ENCODE data around the gene SLC2A11.

Gene SLC2A11

DNA sequence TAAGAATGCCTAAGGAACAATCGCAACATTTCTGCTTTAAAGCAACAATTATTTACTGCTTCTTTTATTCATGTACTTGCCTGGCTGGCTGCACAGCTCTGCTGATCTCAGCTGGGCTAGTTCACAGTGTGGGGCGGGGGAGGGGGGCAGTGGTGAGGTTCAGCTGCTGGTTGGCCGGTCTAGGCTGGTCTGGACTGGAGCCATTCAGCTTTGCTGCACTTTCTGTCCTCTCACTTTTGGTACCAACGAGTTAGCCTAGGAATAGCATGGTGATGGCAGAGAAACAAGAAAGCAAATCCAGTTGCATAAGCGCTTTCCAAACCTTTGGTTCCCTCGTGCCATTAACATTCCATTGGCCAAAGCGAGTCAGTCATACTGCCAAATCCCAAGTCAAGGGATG lies 20.5 kb downstream of the SLC2A11 start:
- DNase-seq (ENCODE audit: low read depth) = no peak
- H3K4me3 ChIP-seq (ENCODE audit: low read depth, low read length) = no peak overlapping the region
- TF ChIP-seq, protein P1, sequence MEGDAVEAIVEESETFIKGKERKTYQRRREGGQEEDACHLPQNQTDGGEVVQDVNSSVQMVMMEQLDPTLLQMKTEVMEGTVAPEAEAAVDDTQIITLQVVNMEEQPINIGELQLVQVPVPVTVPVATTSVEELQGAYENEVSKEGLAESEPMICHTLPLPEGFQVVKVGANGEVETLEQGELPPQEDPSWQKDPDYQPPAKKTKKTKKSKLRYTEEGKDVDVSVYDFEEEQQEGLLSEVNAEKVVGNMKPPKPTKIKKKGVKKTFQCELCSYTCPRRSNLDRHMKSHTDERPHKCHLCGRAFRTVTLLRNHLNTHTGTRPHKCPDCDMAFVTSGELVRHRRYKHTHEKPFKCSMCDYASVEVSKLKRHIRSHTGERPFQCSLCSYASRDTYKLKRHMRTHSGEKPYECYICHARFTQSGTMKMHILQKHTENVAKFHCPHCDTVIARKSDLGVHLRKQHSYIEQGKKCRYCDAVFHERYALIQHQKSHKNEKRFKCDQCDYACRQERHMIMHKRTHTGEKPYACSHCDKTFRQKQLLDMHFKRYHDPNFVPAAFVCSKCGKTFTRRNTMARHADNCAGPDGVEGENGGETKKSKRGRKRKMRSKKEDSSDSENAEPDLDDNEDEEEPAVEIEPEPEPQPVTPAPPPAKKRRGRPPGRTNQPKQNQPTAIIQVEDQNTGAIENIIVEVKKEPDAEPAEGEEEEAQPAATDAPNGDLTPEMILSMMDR (conservative IDR thresholded peaks at IDR 0.05; ENCODE audit: low read depth, low read length) = no peak

- TF ChIP-seq, protein P1 (conservative IDR thresholded peaks at IDR 0.05; ENCODE audit: low read depth, low read length) = no peak
- DNase-seq (ENCODE audit: low read depth) = no peak
- no peak overlapping the region for H3K4me3 ChIP-seq (ENCODE audit: low read depth, low read length)
Observed at GRCh38 chr22:23882370-23882769, 24.7 kb downstream of the SLC2A11 start.

DNA sequence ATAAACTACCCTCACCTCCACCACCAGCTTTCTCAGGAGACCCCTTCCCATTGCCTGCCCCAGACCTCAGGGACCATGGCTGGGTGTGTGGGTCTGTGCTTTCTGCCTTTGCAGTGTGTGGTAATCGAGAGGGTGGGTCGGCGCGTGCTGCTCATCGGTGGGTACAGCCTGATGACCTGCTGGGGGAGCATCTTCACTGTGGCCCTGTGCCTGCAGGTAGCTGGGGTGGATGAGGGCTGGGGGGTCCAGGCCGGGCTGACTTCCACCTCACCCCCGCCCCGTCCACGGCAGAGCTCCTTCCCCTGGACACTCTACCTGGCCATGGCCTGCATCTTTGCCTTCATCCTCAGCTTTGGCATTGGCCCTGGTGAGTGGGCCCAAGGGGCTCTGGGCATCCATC lies 26.0 kb downstream of the SLC2A11 start:
- no peak overlapping the region for H3K4me3 ChIP-seq (ENCODE audit: low read depth, low read length)
- TF ChIP-seq, protein P1 (conservative IDR thresholded peaks at IDR 0.05; ENCODE audit: low read depth, low read length) = no peak
- no peak for DNase-seq (ENCODE audit: low read depth)

GRCh38 chr22:23884140-23884539 lies 26.5 kb downstream of the SLC2A11 start:
- TF ChIP-seq, protein P1 (conservative IDR thresholded peaks at IDR 0.05; ENCODE audit: low read depth, low read length) = no peak
- DNase-seq (ENCODE audit: low read depth) = no peak
- no peak overlapping the region for H3K4me3 ChIP-seq (ENCODE audit: low read depth, low read length)

- TF ChIP-seq, protein P1 (conservative IDR thresholded peaks at IDR 0.05; ENCODE audit: low read depth, low read length) = peak; percentile 49
- peak; percentile 49 for DNase-seq (ENCODE audit: low read depth)
- no peak overlapping the region for H3K4me3 ChIP-seq (ENCODE audit: low read depth, low read length)
Observed at GRCh38 chr22:23888615-23889401, 31.1 kb downstream of the SLC2A11 start.

- TF ChIP-seq, protein P1 (conservative IDR thresholded peaks at IDR 0.05; ENCODE audit: low read depth, low read length) = no peak
- no peak for DNase-seq (ENCODE audit: low read depth)
- H3K4me3 ChIP-seq (ENCODE audit: low read depth, low read length) = no peak overlapping the region
Observed at GRCh38 chr22:23889620-23890019, 31.9 kb downstream of the SLC2A11 start.

- TF ChIP-seq, protein P1 (conservative IDR thresholded peaks at IDR 0.05; ENCODE audit: low read depth, low read length) = no peak
- no peak overlapping the region for H3K4me3 ChIP-seq (ENCODE audit: low read depth, low read length)
- DNase-seq (ENCODE audit: low read depth) = no peak
Observed at GRCh38 chr22:23891726-23892125, 34.1 kb downstream of the SLC2A11 start.

Measured in choroid plexus epithelial cell (primary cell).